Measurements from ENCODE around the gene SACM1L.

Gene SACM1L

DNA sequence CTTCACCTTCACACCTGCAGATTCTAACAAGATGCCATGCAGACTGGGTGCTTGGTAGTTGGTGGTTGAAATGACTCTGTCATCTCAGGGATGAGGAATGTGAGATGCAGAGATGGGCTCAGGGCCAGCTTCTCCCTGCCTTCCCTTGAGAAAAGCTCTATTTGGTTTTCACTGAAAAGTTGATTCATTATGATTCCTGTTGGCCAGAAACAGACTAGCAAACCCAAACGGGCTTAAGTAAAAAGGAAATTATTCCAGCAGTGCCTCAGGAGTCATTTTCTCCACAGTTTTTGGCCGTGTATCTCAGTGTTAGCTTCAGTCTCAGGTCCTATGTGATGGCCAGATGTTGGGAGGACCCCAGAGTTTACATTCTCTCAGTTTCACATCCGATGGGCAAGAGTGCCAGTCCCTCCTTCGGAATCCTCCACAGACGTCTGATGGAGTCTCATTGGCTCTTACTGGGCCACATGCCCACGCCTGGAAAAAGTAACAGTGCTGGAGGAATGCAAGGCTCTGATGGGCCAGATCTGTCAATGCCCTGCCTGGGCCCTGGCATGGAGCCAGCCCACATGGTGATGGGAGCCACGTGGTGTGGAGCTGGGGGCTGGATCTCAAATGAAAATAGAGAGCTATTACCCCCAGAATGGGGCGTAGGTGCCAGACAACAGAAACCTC lies 22.3 kb upstream of the SACM1L start:
- no peak overlapping the region for H3K4me2 ChIP-seq (ENCODE audit: low read depth, low read length)
- H3K9me2 ChIP-seq (replicated peaks; ENCODE audit: insufficient read depth, low read length): no peaks in the 10 kb centered on the region
- H3K27me3 ChIP-seq (replicated peaks; ENCODE audit: insufficient read depth, low read length): no peaks in the 10 kb centered on the region
- no peak overlapping the region for H2AFZ ChIP-seq (ENCODE audit: low read length)
- peaks cover 25% of the 10 kb centered on the region for H3F3A ChIP-seq (ENCODE audit: insufficient read depth, low read length)
- H3K9me3 ChIP-seq (replicated peaks; ENCODE audit: insufficient read depth, low read length): no peaks in the 10 kb centered on the region
- H3K36me3 ChIP-seq (replicated peaks; ENCODE audit: insufficient read depth, low read length): peaks cover 21% of the 10 kb centered on the region
- H3K27ac ChIP-seq (ENCODE audit: low read length): no peak overlapping the region
- no peak for DNase-seq
- no peak for TF ChIP-seq EZH2 (optimal IDR thresholded peaks at IDR 0.05; ENCODE audit: low read depth, low read length)
- no peak for TF ChIP-seq EZH2phosphoT487 (IDR thresholded peaks at IDR 0.05; ENCODE audit: low read length)
- TF ChIP-seq, protein P1, sequence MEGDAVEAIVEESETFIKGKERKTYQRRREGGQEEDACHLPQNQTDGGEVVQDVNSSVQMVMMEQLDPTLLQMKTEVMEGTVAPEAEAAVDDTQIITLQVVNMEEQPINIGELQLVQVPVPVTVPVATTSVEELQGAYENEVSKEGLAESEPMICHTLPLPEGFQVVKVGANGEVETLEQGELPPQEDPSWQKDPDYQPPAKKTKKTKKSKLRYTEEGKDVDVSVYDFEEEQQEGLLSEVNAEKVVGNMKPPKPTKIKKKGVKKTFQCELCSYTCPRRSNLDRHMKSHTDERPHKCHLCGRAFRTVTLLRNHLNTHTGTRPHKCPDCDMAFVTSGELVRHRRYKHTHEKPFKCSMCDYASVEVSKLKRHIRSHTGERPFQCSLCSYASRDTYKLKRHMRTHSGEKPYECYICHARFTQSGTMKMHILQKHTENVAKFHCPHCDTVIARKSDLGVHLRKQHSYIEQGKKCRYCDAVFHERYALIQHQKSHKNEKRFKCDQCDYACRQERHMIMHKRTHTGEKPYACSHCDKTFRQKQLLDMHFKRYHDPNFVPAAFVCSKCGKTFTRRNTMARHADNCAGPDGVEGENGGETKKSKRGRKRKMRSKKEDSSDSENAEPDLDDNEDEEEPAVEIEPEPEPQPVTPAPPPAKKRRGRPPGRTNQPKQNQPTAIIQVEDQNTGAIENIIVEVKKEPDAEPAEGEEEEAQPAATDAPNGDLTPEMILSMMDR (IDR thresholded peaks at IDR 0.05; ENCODE audit: low read length): no peak
- H3K4me3 ChIP-seq (ENCODE audit: low read length): no peak overlapping the region
- peaks cover 87% of the 10 kb centered on the region for H3K79me2 ChIP-seq (ENCODE audit: low read length)
- no peak overlapping the region for H3K9ac ChIP-seq (ENCODE audit: low read length)
- peaks cover 9% of the 10 kb centered on the region; the same call in 1 of the 2 replicates for H3K4me1 ChIP-seq (ENCODE audit: low read length)
- H4K20me1 ChIP-seq (ENCODE audit: insufficient read depth, low read length): 0 out of 2 replicates have a peak, but pooled peaks cover 6% of the 10 kb centered on the region

DNA sequence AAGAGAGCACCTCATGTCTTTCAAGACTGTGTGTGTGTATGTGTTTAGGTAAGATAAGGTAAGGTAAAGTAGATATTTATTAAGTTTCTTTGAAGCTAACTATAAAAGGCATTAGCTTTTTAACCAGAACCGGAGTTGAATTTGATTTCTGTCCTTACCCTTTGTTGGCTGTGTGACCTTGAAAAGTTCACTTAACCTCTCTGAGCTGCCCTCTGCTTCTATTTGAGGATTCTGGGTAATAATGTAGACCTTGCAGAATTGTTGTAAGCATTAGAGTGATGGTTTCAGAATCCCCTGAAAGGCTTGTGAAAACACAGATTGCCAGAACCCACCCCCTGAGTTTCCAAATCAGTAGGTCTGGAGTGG lies 21.6 kb upstream of the SACM1L start:
- Histone ChIP-seq H3K36me3 (replicated peaks; ENCODE audit: insufficient read depth, low read length) (peaks cover 21% of the 10 kb centered on the region), H3K4me3 (ENCODE audit: low read length) (no peak overlapping the region), H3K4me2 (ENCODE audit: low read depth, low read length) (no peak overlapping the region), H4K20me1 (ENCODE audit: insufficient read depth, low read length) (0 out of 2 replicates have a peak, but pooled peaks cover 6% of the 10 kb centered on the region), H3K9ac (ENCODE audit: low read length) (no peak overlapping the region), H3K79me2 (ENCODE audit: low read length) (peaks cover 86% of the 10 kb centered on the region), H3F3A (ENCODE audit: insufficient read depth, low read length) (peaks cover 25% of the 10 kb centered on the region), H2AFZ (ENCODE audit: low read length) (no peak overlapping the region), H3K9me3 (replicated peaks; ENCODE audit: insufficient read depth, low read length) (no peaks in the 10 kb centered on the region), H3K9me2 (replicated peaks; ENCODE audit: insufficient read depth, low read length) (no peaks in the 10 kb centered on the region), H3K4me1 (ENCODE audit: low read length) (peaks cover 9% of the 10 kb centered on the region; the same call in 1 of the 2 replicates), H3K27ac (ENCODE audit: low read length) (no peak overlapping the region), H3K27me3 (replicated peaks; ENCODE audit: insufficient read depth, low read length) (no peaks in the 10 kb centered on the region)
- no peak for DNase-seq
- TF ChIP-seq EZH2 (optimal IDR thresholded peaks at IDR 0.05; ENCODE audit: low read depth, low read length): no peak
- TF ChIP-seq, protein P1 (IDR thresholded peaks at IDR 0.05; ENCODE audit: low read length): no peak
- TF ChIP-seq EZH2phosphoT487 (IDR thresholded peaks at IDR 0.05; ENCODE audit: low read length): no peak

DNA sequence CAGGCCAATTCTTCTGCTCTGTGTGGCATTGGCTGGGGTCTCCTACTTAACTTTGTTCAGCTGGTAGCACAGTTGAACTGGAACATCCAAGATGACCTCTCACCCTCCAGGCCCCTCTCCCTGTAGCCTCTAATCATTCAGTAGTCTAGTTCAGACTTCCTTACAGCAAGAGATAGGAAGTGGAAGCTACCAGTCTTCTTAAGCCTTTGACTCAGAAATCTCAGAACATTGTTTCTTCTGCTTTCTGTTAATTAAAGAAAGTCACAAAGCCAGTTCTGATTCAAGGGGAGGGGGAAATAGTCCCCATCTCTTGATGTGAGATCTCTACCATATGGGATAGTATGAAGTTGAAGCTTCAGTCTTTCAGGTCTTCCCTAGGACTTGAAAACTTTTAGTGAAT lies 18.8 kb upstream of the SACM1L start:
- no peak for DNase-seq
- peaks cover 31% of the 10 kb centered on the region for H3K36me3 ChIP-seq (replicated peaks; ENCODE audit: insufficient read depth, low read length)
- H3K9ac ChIP-seq (ENCODE audit: low read length): no peak overlapping the region

More for the DNA sequence above, 18.8 kb upstream of the SACM1L start:
- no peaks in the 10 kb centered on the region for H3K9me2 ChIP-seq (replicated peaks; ENCODE audit: insufficient read depth, low read length)
- H3K4me1 ChIP-seq (ENCODE audit: low read length): no peaks in the 10 kb centered on the region
- H2AFZ ChIP-seq (ENCODE audit: low read length): no peak overlapping the region
- H3K79me2 ChIP-seq (ENCODE audit: low read length): peaks cover 74% of the 10 kb centered on the region
- no peak overlapping the region for H3K4me3 ChIP-seq (ENCODE audit: low read length)
- 0 out of 2 replicates have a peak, but pooled peaks cover 2% of the 10 kb centered on the region for H4K20me1 ChIP-seq (ENCODE audit: insufficient read depth, low read length)
- H3K9me3 ChIP-seq (replicated peaks; ENCODE audit: insufficient read depth, low read length): no peaks in the 10 kb centered on the region
- H3K27ac ChIP-seq (ENCODE audit: low read length): no peak overlapping the region
- no peak for TF ChIP-seq EZH2 (optimal IDR thresholded peaks at IDR 0.05; ENCODE audit: low read depth, low read length)
- TF ChIP-seq, protein P1 (IDR thresholded peaks at IDR 0.05; ENCODE audit: low read length): no peak
- no peak for TF ChIP-seq EZH2phosphoT487 (IDR thresholded peaks at IDR 0.05; ENCODE audit: low read length)
- H3K27me3 ChIP-seq (replicated peaks; ENCODE audit: insufficient read depth, low read length): no peaks in the 10 kb centered on the region
- H3K4me2 ChIP-seq (ENCODE audit: low read depth, low read length): no peak overlapping the region
- H3F3A ChIP-seq (ENCODE audit: insufficient read depth, low read length): peaks cover 5% of the 10 kb centered on the region; the same call in 1 of the 2 replicates

All from MM.1S (cell line).